Activated CD4-positive, alpha-beta T cell treated with anti-CD3 and anti-CD28 coated beads for 24 hours (primary cell): Measurements from ENCODE around the gene STARD13.

ENCODE experiments used
- DNase-seq, 2 donors: peaks; one replicate each; pipeline ENCODE4 v3.0.0-alpha.2; 2020; ENCODE audit warnings: low read depth in 2 of 2

Gene STARD13

GRCh38 chr13:33090755-33091414, 194.7 kb downstream of the STARD13 start:
- no peak for DNase-seq

GRCh38 chr13:33089311-33089710, 196.2 kb downstream of the STARD13 start:
- DNase-seq = no peak

- no peak for DNase-seq
Observed at GRCh38 chr13:33087790-33088189, 197.8 kb downstream of the STARD13 start.

- DNase-seq = no peak
Observed at GRCh38 chr13:33087091-33087490, 198.5 kb downstream of the STARD13 start.

GRCh38 chr13:33083054-33083453, 202.5 kb downstream of the STARD13 start:
- no peak for DNase-seq

GRCh38 chr13:33081666-33082065, 203.9 kb downstream of the STARD13 start:
- no peak for DNase-seq

- DNase-seq = no peak
Observed at GRCh38 chr13:33080972-33081590, 204.5 kb downstream of the STARD13 start.

- no peak for DNase-seq
Observed at GRCh38 chr13:33079960-33080359, 205.6 kb downstream of the STARD13 start.

GRCh38 chr13:33078263-33078662, 207.3 kb downstream of the STARD13 start:
- DNase-seq = no peak

GRCh38 chr13:33076001-33076992, 209.3 kb downstream of the STARD13 start:
- DNase-seq = no peak

GRCh38 chr13:33073338-33073737, 212.2 kb downstream of the STARD13 start:
- DNase-seq = no peak

GRCh38 chr13:33072759-33073158, 212.8 kb downstream of the STARD13 start:
- DNase-seq = no peak

GRCh38 chr13:33072282-33072681, 213.3 kb downstream of the STARD13 start:
- no peak for DNase-seq

- no peak for DNase-seq
Observed at GRCh38 chr13:33070713-33071112, 214.8 kb downstream of the STARD13 start.

- DNase-seq = no peak
Observed at GRCh38 chr13:33069365-33069764, 216.2 kb downstream of the STARD13 start.

GRCh38 chr13:33066329-33066728, 219.2 kb downstream of the STARD13 start:
- no peak for DNase-seq

GRCh38 chr13:33060815-33061214, 224.7 kb downstream of the STARD13 start:
- no peak for DNase-seq

GRCh38 chr13:33058776-33059327, 226.7 kb downstream of the STARD13 start:
- DNase-seq = no peak

GRCh38 chr13:33057019-33057780, 228.4 kb downstream of the STARD13 start:
- no peak for DNase-seq

- no peak for DNase-seq
Observed at GRCh38 chr13:33053397-33054066, 232.0 kb downstream of the STARD13 start.
